ENCODE measurements around the gene ROBO2.

The ROBO2 gene

DNA sequence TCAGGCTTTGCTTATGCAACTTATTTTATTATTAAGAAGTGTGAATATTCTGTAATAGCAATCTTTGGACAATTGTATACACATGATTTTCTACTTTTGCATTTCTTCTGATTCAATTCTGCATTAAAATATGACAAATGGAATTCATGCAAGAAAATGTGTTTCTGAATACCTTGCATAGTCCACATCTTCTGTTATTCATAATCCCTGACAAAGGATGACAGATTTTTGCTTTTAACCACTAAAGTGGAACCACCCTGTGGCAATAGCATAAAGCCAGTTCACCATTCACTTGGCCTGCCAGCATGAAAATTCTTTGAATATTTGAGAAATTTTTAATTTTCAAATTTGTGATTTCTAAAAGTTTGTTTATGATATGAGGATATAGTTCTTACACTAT is 397.0 kb downstream of the ROBO2 start:
- H3K4me2 ChIP-seq (ENCODE audit: low read length) = no peak overlapping the region
- H3K4me1 ChIP-seq = no peaks in the 10 kb centered on the region
- no peaks in the 10 kb centered on the region for H3K9me3 ChIP-seq (ENCODE audit: control insufficient read depth, low read length)
- H3K27me3 ChIP-seq (ENCODE audit: control insufficient read depth, insufficient read depth, low read length) = no peaks in the 10 kb centered on the region
- no peaks in the 10 kb centered on the region for H3K36me3 ChIP-seq (ENCODE audit: control insufficient read depth, insufficient read depth, low read length)
- no peak overlapping the region for H3K9ac ChIP-seq
- H3K4me3 ChIP-seq (ENCODE audit: low read depth, low read length) = no peak overlapping the region
- H3K79me2 ChIP-seq = no peaks in the 10 kb centered on the region
- H2AFZ ChIP-seq = no peak overlapping the region
- TF ChIP-seq, protein P1, sequence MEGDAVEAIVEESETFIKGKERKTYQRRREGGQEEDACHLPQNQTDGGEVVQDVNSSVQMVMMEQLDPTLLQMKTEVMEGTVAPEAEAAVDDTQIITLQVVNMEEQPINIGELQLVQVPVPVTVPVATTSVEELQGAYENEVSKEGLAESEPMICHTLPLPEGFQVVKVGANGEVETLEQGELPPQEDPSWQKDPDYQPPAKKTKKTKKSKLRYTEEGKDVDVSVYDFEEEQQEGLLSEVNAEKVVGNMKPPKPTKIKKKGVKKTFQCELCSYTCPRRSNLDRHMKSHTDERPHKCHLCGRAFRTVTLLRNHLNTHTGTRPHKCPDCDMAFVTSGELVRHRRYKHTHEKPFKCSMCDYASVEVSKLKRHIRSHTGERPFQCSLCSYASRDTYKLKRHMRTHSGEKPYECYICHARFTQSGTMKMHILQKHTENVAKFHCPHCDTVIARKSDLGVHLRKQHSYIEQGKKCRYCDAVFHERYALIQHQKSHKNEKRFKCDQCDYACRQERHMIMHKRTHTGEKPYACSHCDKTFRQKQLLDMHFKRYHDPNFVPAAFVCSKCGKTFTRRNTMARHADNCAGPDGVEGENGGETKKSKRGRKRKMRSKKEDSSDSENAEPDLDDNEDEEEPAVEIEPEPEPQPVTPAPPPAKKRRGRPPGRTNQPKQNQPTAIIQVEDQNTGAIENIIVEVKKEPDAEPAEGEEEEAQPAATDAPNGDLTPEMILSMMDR (IDR thresholded peaks at IDR 0.05) = no peak
- H3K27ac ChIP-seq = no peak overlapping the region

DNA sequence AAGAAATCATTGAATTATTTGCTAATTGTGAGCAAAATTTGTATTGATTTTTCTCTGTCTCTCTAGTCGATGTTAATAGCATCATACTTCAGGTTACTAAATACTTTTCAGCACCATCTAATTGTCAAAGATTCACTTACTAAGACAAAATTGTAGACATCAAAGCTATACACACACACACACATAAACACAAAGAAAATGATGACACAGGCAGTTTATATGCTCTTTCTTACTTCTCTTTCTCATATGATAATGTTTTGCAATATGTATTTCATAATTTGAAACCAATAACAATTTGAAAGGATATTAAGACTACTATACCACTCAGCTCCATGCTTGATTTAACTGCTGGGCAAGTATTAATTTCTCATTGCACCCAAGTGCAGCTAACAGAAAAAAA is 406.2 kb downstream of the ROBO2 start:
- H3K79me2 ChIP-seq = no peaks in the 10 kb centered on the region
- no peaks in the 10 kb centered on the region for H3K27me3 ChIP-seq (ENCODE audit: control insufficient read depth, insufficient read depth, low read length)
- no peak overlapping the region for H2AFZ ChIP-seq
- TF ChIP-seq, protein P1 (IDR thresholded peaks at IDR 0.05) = no peak
- H3K27ac ChIP-seq = no peak overlapping the region
- no peaks in the 10 kb centered on the region for H3K36me3 ChIP-seq (ENCODE audit: control insufficient read depth, insufficient read depth, low read length)
- H3K4me3 ChIP-seq (ENCODE audit: low read depth, low read length) = no peak overlapping the region
- no peaks in the 10 kb centered on the region for H3K4me1 ChIP-seq
- no peaks in the 10 kb centered on the region for H3K9me3 ChIP-seq (ENCODE audit: control insufficient read depth, low read length)
- no peak overlapping the region for H3K4me2 ChIP-seq (ENCODE audit: low read length)
- no peak overlapping the region for H3K9ac ChIP-seq

DNA sequence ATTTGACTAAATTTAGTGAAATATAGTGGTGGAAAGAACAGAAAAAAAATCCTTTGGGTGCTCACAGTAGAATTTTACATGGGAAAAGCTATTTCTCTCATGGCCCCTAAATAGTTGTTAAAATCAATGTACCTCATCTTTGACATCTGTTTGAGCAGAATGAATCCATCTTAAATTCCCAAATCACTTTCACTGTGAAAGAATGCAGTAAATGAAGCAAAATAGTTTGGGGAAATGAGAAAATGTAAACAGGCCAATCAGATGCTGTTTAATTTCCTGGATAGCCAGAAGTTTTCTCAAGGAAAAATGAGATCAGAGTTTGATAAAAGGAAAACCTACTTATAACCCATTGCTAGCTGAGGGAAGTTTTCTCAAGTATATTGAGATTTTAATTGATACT is 406.9 kb downstream of the ROBO2 start:
- H3K36me3 ChIP-seq (ENCODE audit: control insufficient read depth, insufficient read depth, low read length) = no peaks in the 10 kb centered on the region
- H3K27me3 ChIP-seq (ENCODE audit: control insufficient read depth, insufficient read depth, low read length) = no peaks in the 10 kb centered on the region
- H3K27ac ChIP-seq = no peak overlapping the region
- TF ChIP-seq, protein P1 (IDR thresholded peaks at IDR 0.05) = no peak
- no peaks in the 10 kb centered on the region for H3K4me1 ChIP-seq
- H3K9me3 ChIP-seq (ENCODE audit: control insufficient read depth, low read length) = no peaks in the 10 kb centered on the region
- H3K4me3 ChIP-seq (ENCODE audit: low read depth, low read length) = no peak overlapping the region
- no peak overlapping the region for H3K9ac ChIP-seq
- no peak overlapping the region for H2AFZ ChIP-seq
- no peaks in the 10 kb centered on the region for H3K79me2 ChIP-seq
- no peak overlapping the region for H3K4me2 ChIP-seq (ENCODE audit: low read length)

DNA sequence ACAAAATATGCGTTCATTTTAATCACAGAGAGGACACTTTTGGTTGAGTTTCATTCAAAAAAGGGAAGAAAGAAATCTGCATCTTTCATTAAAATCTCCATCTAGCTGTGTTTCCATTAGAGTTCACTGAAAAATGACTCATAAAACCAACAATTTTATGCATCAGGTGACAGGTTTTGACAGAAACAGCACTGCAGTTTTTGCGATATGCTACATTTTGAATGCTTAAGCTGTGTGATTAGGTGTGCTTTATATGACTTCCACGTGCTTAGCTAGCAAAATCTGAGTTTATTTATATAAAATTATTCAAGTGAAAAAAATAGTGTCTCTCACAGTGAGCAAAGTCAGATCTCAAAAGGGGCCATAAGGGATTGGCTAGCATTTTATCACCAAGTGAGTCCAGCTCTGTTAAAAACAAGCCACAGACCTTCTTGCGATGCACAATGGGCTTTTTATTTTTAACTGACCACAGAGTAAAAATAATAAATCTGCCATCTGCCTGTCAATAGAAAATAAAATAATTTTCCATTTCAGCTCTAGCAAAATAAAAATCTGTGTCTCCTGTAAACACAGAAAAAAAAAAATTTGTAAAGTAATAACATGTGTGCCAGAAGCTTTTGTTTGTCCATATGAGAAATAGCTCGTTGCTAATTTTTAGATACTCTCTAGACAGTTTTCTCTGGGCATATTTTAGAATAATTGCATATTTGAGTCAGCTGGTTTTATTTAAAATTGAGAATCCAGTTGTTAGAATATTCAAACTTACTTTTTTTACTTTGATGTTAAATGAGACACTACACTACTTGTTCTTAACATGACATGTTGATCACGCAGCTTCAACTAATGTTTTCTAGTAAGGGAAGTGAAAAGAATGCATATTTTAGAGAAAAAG is 409.8 kb downstream of the ROBO2 start:
- no peaks in the 10 kb centered on the region for H3K4me1 ChIP-seq
- H3K27me3 ChIP-seq (ENCODE audit: control insufficient read depth, insufficient read depth, low read length) = no peaks in the 10 kb centered on the region
- no peak overlapping the region for H3K9ac ChIP-seq
- H3K36me3 ChIP-seq (ENCODE audit: control insufficient read depth, insufficient read depth, low read length) = no peaks in the 10 kb centered on the region
- H3K79me2 ChIP-seq = no peaks in the 10 kb centered on the region
- H3K4me2 ChIP-seq (ENCODE audit: low read length) = no peak overlapping the region
- TF ChIP-seq, protein P1 (IDR thresholded peaks at IDR 0.05) = no peak
- no peak overlapping the region for H3K27ac ChIP-seq
- H3K9me3 ChIP-seq (ENCODE audit: control insufficient read depth, low read length) = no peaks in the 10 kb centered on the region
- H2AFZ ChIP-seq = no peak overlapping the region
- H3K4me3 ChIP-seq (ENCODE audit: low read depth, low read length) = no peak overlapping the region

DNA sequence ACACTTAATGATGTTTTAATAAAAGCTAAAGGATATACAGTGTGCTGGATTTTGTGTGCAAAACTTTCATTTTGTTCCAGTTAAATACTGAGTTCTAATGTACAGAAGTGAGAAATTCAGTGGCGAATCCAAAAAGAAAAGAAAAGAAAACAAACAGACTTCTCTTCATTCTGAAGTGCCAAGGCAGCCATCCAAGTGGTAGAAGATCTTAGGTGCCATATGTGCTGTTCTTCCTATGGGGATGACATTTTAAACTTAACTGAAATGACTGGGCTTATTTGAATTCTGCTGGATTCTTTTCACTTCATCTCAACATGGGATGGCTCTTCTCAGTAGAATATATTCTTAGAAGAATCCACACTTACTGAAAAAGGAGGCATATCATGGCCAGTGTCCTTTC is 416.5 kb downstream of the ROBO2 start:
- no peak overlapping the region for H2AFZ ChIP-seq
- no peak overlapping the region for H3K9ac ChIP-seq
- H3K27me3 ChIP-seq (ENCODE audit: control insufficient read depth, insufficient read depth, low read length) = no peaks in the 10 kb centered on the region
- H3K79me2 ChIP-seq = no peaks in the 10 kb centered on the region
- TF ChIP-seq, protein P1 (IDR thresholded peaks at IDR 0.05) = no peak
- no peak overlapping the region for H3K4me2 ChIP-seq (ENCODE audit: low read length)
- no peaks in the 10 kb centered on the region for H3K4me1 ChIP-seq
- H3K36me3 ChIP-seq (ENCODE audit: control insufficient read depth, insufficient read depth, low read length) = no peaks in the 10 kb centered on the region
- H3K27ac ChIP-seq = no peak overlapping the region
- H3K4me3 ChIP-seq (ENCODE audit: low read depth, low read length) = no peak overlapping the region
- no peaks in the 10 kb centered on the region for H3K9me3 ChIP-seq (ENCODE audit: control insufficient read depth, low read length)
